ENCODE results near the gene RPTOR.

The RPTOR gene

DNA sequence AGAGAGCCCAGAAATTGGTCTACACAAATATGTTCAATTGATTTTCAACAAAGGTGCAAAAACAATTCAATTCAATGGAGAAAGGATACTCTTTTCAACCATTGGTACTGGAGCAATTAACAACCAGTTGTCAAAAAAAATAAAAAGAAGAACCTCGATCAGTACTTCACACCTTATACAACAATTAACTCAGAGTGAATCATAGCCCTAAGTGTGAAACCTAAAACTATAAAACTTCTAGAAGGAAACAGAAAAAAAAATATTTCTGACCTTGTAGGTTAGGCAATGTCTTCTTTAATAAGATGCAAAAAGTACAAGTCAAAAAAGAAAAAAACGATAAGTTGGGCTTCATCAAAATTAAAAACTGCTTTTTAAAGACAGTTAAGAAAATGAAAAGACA lies 390.9 kb downstream of the RPTOR start:
- no peaks in the 10 kb centered on the region for H3K9me3 ChIP-seq (ENCODE audit: low read length)
- H3K9ac ChIP-seq (ENCODE audit: low read length) = no peak overlapping the region
- H3K4me3 ChIP-seq (ENCODE audit: low read depth, low read length, poor library complexity, severe bottlenecking) = no peak overlapping the region
- no peak overlapping the region for H3K4me2 ChIP-seq (ENCODE audit: low read length)
- no peaks in the 10 kb centered on the region for H3F3A ChIP-seq (ENCODE audit: insufficient read depth, low read length)
- no peaks in the 10 kb centered on the region for H3K9me2 ChIP-seq (ENCODE audit: low read depth, low read length)
- no peaks in the 10 kb centered on the region for H4K20me1 ChIP-seq (ENCODE audit: insufficient read depth, low read length)
- H3K27ac ChIP-seq (ENCODE audit: low read depth, low read length, poor library complexity, severe bottlenecking) = no peak overlapping the region
- H2AFZ ChIP-seq (ENCODE audit: low read length) = no peak overlapping the region
- H3K4me1 ChIP-seq (ENCODE audit: insufficient read depth, low read length, severe bottlenecking) = no peaks in the 10 kb centered on the region
- TF ChIP-seq, protein P1, sequence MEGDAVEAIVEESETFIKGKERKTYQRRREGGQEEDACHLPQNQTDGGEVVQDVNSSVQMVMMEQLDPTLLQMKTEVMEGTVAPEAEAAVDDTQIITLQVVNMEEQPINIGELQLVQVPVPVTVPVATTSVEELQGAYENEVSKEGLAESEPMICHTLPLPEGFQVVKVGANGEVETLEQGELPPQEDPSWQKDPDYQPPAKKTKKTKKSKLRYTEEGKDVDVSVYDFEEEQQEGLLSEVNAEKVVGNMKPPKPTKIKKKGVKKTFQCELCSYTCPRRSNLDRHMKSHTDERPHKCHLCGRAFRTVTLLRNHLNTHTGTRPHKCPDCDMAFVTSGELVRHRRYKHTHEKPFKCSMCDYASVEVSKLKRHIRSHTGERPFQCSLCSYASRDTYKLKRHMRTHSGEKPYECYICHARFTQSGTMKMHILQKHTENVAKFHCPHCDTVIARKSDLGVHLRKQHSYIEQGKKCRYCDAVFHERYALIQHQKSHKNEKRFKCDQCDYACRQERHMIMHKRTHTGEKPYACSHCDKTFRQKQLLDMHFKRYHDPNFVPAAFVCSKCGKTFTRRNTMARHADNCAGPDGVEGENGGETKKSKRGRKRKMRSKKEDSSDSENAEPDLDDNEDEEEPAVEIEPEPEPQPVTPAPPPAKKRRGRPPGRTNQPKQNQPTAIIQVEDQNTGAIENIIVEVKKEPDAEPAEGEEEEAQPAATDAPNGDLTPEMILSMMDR (IDR thresholded peaks at IDR 0.05; ENCODE audit: low read length) = no peak
- TF ChIP-seq EZH2 (IDR thresholded peaks at IDR 0.05; ENCODE audit: borderline replicate concordance, low read length) = no peak
- no peaks in the 10 kb centered on the region for H3K79me2 ChIP-seq (ENCODE audit: insufficient read depth, low read length)
- H3K36me3 ChIP-seq (ENCODE audit: insufficient read depth, low read length) = peaks cover 71% of the 10 kb centered on the region
- no peaks in the 10 kb centered on the region for H3K27me3 ChIP-seq (ENCODE audit: insufficient read depth, low read length)

DNA sequence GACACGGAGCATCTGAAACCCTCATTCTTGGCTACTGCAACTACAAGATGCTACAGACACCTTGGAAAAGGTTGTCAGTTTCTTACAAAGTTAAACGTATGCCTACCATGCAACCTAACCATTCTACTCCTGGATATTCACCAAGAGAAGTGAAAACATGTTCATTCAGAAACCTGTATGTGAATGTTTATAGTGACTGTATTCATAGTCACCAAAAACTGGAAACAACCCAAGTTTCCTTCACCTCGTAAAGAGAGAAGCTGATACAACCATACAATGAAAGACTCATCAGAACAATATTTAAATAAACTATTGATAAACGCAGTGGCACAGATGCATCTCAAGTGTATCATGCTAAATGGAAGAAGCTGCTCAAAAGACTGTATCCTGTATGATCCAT lies 391.6 kb downstream of the RPTOR start:
- Histone ChIP-seq H3K4me3 (ENCODE audit: low read depth, low read length, poor library complexity, severe bottlenecking) (no peak overlapping the region), H3K9ac (ENCODE audit: low read length) (no peak overlapping the region), H3K4me2 (ENCODE audit: low read length) (no peak overlapping the region), H2AFZ (ENCODE audit: low read length) (no peak overlapping the region), H3K4me1 (ENCODE audit: insufficient read depth, low read length, severe bottlenecking) (no peaks in the 10 kb centered on the region), H3F3A (ENCODE audit: insufficient read depth, low read length) (no peaks in the 10 kb centered on the region), H3K9me3 (ENCODE audit: low read length) (no peaks in the 10 kb centered on the region), H3K36me3 (ENCODE audit: insufficient read depth, low read length) (peaks cover 71% of the 10 kb centered on the region), H3K27me3 (ENCODE audit: insufficient read depth, low read length) (no peaks in the 10 kb centered on the region), H4K20me1 (ENCODE audit: insufficient read depth, low read length) (no peaks in the 10 kb centered on the region), H3K79me2 (ENCODE audit: insufficient read depth, low read length) (no peaks in the 10 kb centered on the region), H3K27ac (ENCODE audit: low read depth, low read length, poor library complexity, severe bottlenecking) (no peak overlapping the region), H3K9me2 (ENCODE audit: low read depth, low read length) (no peaks in the 10 kb centered on the region)
- TF ChIP-seq, protein P1 (IDR thresholded peaks at IDR 0.05; ENCODE audit: low read length) = no peak
- no peak for TF ChIP-seq EZH2 (IDR thresholded peaks at IDR 0.05; ENCODE audit: borderline replicate concordance, low read length)

DNA sequence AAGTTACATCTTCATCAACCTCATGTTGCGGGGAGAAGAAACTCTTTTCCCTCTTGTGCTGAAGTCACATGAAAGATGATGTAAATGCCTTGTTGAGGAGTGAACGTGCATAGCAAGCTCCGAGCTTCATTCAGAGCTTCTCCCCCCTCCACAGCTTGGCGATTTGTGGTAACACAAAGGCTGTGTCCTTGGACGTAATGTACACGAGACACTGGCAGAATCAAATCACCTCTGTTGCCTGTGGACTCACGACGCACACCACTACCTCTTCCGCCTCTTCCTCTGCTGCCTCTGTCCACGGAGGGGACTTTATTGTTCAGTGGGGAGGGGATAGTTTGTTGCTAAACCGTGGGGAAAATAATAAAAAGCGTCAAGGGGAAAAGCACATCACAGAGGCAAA lies 392.1 kb downstream of the RPTOR start:
- Histone ChIP-seq H4K20me1 (ENCODE audit: insufficient read depth, low read length) (no peaks in the 10 kb centered on the region), H3K9me3 (ENCODE audit: low read length) (no peaks in the 10 kb centered on the region), H2AFZ (ENCODE audit: low read length) (no peak overlapping the region), H3K4me1 (ENCODE audit: insufficient read depth, low read length, severe bottlenecking) (no peaks in the 10 kb centered on the region), H3K27ac (ENCODE audit: low read depth, low read length, poor library complexity, severe bottlenecking) (no peak overlapping the region), H3K27me3 (ENCODE audit: insufficient read depth, low read length) (no peaks in the 10 kb centered on the region), H3K36me3 (ENCODE audit: insufficient read depth, low read length) (peaks cover 72% of the 10 kb centered on the region), H3K4me2 (ENCODE audit: low read length) (no peak overlapping the region), H3K79me2 (ENCODE audit: insufficient read depth, low read length) (no peaks in the 10 kb centered on the region), H3F3A (ENCODE audit: insufficient read depth, low read length) (no peaks in the 10 kb centered on the region), H3K4me3 (ENCODE audit: low read depth, low read length, poor library complexity, severe bottlenecking) (no peak overlapping the region), H3K9me2 (ENCODE audit: low read depth, low read length) (no peaks in the 10 kb centered on the region), H3K9ac (ENCODE audit: low read length) (no peak overlapping the region)
- no peak for TF ChIP-seq EZH2 (IDR thresholded peaks at IDR 0.05; ENCODE audit: borderline replicate concordance, low read length)
- TF ChIP-seq, protein P1 (IDR thresholded peaks at IDR 0.05; ENCODE audit: low read length) = no peak

All from OCI-LY1 (cell line).